GM18502 (cell line): ENCODE results near the gene FARP2.
"Not testable (repeated sequence)": the region's sequence is repeated elsewhere in the genome, so short reads cannot be mapped to it uniquely, and the experiment has no call there.

Experiments used
- ATAC-seq: cut with Tn5 transposase; IDR thresholded peaks from one replicate; pipeline ENCODE4 v1.9.1; 2021; ENCODE audit warnings: mild to moderate bottlenecking; ENCODE audit not compliant: unreplicated experiment, poor library complexity

The FARP2 gene, protein sequence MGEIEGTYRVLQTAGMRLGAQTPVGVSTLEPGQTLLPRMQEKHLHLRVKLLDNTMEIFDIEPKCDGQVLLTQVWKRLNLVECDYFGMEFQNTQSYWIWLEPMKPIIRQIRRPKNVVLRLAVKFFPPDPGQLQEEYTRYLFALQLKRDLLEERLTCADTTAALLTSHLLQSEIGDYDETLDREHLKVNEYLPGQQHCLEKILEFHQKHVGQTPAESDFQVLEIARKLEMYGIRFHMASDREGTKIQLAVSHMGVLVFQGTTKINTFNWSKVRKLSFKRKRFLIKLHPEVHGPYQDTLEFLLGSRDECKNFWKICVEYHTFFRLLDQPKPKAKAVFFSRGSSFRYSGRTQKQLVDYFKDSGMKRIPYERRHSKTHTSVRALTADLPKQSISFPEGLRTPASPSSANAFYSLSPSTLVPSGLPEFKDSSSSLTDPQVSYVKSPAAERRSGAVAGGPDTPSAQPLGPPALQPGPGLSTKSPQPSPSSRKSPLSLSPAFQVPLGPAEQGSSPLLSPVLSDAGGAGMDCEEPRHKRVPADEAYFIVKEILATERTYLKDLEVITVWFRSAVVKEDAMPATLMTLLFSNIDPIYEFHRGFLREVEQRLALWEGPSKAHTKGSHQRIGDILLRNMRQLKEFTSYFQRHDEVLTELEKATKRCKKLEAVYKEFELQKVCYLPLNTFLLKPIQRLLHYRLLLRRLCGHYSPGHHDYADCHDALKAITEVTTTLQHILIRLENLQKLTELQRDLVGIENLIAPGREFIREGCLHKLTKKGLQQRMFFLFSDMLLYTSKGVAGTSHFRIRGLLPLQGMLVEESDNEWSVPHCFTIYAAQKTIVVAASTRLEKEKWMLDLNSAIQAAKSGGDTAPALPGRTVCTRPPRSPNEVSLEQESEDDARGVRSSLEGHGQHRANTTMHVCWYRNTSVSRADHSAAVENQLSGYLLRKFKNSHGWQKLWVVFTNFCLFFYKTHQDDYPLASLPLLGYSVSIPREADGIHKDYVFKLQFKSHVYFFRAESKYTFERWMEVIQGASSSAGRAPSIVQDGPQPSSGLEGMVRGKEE

DNA sequence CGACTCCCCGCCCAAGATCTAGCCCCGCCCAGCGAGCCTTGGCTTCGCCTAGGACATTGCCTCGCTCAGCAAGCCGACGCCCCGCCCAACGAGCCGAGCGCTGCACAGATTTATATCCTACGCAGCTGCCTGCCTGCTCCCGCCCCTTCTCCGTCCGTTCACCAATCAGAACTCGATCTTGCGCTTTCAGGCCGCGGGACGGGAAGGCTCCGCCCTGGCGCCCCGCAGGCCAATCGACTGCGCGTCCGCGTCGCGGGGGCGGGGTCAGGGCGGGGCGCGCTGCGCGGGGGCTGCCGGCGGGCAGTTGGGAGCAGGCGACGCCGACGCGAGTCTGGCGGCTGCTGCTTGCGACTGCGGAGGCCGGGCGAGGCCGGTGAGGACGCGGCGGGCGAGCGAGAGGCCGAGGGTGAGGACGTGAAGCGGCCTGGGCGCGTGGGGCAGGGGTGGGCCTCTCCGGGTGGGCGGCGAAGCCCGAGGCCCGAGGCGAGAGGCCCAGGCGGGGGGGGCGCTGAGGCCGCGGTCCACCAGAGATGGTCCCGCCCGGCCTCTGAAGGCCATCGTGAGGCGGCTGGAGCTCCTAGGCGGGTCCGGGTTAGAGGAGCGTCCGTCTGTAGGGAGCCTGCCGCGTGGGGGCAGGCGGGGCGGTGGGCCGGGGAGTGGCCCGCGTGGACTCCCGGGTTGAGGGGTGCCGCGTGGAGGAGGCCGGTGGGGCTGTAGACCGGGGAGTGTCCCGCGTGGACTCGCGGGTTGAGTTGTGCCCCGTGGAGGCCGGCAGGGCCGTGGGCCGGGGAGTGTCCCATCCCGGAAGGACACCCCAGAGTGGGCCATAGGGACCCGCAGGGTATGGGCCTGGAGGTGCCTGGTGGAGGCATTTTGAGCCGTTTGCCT lies at the start of gene FARP2:
TSS of gene FARP2 (plus strand) at position 303 of the 888 bp plus-strand sequence. CDS start 16,823 bp downstream, outside the sequence.
- ATAC-seq, result peak; percentile 80

DNA sequence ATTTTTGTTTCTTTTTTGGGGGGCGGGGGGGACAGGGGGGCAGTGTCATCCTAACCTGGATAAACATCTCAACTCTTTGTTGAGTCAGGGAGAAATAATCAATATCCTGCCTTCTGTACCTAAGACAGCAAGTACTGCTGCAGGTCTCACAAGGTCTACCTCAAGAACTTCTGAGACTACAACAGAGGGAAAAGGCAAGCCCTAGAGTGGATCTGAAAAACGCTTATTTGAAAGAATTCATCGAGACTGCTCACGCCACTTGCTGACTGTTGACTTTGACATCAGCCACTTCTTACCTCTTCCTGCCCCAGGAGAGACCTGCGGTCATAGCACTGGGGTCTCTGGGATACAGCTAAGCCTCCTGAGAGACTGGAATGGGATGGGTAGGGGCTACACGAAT lies 49.0 kb upstream of the FARP2 start:
- no peak for ATAC-seq

DNA sequence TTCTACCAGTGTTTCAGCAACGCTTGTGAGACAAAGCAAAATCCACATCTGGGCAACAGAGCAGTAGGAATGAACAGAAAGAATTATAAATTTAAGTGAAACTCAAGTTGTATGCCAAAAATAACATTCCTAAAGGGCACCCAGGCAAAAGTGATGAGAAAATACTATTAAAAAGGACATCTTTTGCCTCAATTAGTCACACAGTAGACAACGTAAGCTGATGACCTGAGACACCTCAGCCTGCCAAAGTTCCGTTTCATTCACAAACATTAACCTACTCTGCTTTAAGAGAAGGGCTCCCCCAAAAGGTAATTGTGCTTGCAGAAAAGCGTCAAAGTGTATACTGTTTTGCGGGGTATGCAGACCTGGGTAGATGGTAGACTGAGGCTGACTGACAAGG lies 47.8 kb upstream of the FARP2 start:
- no peak for ATAC-seq

DNA sequence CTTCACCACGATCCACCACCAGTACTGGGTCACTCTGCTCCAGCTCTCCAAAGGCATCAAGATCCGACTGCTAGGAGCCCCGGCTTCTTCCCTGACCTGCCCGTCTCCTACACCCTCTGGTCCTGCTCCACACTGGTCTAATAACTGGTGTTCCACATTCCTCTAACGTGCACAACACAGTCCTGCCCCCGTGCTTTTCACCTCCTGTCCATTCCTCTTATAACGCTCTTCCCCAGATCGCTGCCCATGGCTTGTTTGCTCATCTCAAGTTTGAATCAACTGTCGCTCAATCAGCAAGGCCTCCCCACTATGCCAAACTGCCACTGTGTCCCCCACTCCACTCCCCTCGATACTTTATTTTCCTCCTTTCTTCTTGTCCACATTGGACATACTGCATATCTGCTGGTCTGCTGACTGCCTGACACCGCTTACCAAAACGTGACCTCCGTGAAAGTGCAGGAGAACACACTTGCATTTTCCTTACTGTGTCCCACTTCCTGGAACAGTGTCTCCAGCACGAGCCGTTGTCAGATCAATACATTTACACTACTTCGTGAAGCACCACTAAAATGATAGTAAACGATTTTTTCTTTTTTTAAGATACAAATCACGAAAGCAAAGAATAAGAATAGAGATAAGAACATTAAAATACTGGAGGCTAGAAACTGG lies 47.1 kb upstream of the FARP2 start:
- no peak for ATAC-seq

DNA sequence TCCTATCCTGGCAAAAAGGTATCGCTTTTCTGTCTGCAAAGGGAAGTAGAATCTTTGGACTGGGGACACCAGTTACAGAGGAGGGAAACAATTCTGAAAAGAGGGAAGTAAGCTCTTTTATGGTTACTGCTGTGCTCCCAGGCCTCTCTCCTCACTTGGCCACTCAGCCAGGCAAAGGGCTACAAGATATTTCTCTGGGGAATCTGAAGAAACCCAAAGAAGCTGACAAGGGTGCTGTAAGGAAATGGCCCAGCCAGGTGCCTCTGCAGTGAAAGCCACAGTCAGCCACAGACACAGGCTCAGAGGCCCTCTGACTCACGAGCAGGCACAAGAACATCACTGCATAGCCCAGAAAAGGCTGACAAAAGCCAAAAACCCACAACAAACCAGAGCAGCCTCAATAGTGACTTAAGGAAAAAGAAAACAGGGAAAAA lies 46.4 kb upstream of the FARP2 start:
- ATAC-seq, result peak; percentile 54

DNA sequence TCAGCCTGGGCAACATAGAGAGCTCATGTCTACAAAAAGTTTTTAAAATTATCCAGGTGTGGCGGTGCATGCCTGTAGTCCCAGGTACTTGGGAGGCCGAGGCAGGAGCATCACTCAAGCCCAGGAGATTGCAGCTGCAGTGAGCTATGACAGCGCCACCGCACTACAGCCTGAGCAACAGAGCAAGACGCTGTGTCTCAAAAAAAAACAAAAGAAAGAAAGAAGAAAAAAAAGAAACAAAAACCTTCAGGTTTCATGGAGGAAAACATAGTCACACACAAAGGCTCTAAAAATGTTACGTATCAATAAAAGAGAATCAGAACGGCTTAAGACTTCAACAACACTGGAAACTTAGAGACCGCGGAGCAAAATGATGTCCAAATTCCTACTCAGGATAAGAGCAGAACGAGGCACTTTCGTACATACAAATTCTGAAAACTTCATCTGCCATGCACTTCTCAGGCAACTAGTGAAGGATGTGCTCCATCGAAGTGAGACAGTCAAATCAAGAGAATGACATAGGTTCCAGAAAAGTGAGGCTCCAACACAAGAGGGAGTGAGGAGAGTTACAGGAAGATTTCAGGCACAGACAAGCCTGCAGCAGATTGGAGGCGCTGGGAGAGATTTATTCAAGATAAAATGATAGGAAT lies 45.0 kb upstream of the FARP2 start:
- ATAC-seq, result no peak

DNA sequence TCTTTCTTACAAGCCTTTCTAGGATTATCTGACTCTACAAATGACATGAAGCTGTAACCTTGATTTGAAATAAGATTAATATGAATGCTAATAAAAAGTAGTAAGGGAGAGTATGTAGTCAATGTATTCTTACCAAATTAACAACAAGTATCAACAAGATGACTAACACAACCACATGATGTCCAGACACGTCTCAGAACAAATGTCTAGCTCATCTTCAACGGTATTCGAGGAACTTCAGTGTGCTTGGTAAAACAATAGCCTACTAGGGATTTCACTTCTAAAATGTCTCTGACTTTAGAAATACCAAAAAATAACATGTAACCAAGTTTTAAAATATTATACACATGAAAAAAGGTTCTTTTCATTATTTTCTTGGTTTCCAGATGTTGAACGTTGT lies 44.0 kb upstream of the FARP2 start:
- no peak for ATAC-seq

DNA sequence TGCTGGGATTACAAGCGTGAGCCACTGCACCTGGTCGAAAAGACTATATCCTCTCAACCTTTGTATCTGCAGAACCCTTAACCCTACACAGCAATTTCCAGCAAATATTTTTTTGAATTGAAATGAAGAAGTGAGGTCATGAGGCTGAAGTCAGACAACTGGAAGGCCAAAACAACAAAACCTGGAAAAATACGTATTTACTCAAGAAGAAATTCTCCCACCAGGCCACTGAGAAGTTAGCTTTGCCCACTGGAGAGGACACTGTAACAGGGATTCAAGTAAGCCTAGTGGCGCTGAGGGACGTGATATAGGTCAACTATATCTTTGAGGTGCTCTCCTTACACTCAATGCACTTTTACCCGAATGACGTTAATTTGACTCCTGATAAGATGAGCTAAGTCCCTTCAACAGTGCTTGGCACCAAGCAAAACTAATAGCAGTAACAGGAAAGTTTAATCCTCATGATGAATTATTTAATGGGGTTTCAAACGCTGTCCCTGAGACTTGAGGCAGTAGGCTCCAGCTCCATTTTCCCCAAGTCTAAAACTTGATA lies 42.5 kb upstream of the FARP2 start:
- ATAC-seq, result no peak

DNA sequence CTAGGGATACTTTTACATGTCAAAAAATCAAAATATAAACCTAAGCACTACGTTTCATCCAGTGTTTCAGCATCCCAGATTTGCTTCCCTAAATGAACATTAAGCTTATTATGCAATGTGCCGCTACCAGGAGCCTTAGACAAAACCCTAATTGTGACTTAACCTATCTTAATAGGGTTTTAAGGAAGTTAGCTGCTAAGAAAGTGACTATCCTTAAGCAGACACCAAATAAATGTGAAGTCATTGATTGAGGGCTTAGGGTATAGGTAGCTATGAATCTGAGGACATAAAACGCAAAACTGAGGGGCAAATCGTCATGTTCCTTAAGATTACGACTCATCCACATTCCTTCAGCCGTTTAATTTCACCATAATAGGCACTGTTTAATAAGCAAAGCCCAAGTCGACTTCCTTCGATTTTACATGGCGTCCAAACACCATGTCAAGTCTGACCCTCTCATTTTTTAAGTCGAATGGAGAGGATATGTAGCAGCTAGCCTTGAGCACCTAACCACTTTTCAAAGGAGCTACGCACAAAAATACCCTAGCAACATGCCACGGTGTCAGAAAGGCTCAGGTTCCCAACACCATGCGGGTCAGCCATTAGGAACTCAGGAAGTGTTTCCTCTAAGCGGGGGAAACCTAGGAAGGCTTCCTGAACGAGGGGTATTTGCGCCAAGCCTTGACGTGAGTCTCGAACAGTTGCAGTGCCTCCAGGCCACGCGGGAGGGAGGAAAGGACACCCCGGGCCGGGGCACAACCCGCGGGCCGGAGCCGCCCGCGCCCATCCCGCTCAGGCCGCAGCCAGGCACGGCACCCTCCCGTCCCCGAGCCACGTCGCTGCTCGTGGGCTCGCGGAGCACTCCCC lies 41.6 kb upstream of the FARP2 start:
- no peak for ATAC-seq

DNA sequence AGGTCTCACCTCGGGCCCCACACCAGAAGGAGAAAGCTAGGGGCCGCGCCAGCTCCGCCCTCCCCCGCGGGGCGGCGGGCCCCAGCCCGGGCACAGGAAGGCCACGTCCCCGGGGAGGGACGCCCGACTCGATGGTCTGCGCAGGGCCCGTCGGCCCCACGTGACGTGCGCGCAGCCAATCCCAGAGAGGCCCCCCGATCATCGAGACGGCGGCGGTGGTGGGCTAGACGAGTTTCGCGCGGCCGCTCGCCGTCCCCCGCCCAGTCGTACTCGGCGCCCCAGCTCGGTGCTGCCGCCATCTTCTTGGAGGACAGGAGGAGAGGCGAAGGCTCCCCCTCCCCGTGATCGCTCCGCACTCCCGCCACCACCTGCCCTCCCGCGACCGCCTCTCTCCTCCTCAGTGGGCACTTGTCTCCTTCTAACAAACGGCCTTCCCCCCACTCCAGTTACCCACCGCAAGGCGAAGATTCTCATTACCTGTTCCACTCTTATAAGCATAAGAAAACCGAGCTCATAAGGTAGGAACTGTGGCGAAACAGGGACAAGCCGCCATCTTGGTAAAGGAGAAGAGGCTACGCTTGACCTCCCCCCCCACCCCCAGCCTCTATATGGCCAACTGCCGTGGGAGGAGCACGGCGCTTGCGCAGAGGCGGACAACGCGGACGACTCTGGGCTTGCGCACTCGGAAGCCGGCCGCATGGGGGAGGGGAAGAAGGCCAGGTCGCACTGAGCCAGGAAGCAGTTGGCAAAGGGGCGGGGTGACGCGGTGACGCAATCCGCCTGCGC lies 40.8 kb upstream of the FARP2 start, which contains the start of gene HDLBP:
TSS of gene HDLBP (minus strand) at position 580 of the 786 bp plus-strand sequence. CDS start 48,803 bp downstream, outside the sequence.
- peak; percentile 72 for ATAC-seq

DNA sequence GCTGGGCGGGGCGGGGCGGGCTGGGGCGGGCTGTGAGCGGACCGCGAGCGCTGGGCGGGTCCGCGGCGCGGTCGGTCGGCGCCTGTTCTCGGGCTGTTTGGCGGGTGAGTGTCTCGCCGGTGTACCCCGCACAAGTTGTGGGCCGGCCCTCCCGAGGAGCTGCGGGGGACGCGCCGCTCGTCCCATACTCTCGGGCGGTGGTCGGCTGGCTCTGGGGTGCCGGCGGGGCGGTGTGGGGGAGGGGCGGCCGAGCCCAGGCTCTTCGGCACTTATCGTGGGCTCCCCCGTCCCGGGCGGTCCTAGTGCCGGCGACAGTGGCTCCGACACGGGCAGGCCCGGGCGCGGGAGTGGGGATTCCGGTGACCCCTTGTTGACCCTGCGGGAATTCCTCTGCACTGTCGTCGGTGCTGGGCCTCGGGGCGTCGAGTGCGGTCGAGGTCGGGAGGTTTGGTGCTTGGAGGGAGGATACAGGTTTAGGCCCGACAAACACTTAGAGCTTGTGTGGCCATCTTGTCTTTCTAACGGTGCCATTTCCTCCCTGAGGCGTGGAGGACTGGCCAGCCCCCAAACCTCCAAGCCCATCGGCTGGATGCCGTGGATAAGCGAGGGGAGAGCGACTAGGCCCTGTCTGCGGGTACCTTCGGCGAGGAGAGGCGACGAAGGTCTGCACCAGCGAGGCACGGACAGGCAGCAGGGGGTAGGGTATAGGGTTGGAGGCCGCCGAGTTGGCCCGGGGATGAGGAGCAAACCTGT lies 40.0 kb upstream of the FARP2 start, which contains the start of gene SEPTIN2:
TSS of gene SEPTIN2 (plus strand) at position 47 of the 753 bp plus-strand sequence. CDS start 8,308 bp downstream, outside the sequence.
- peak; percentile 43 for ATAC-seq

DNA sequence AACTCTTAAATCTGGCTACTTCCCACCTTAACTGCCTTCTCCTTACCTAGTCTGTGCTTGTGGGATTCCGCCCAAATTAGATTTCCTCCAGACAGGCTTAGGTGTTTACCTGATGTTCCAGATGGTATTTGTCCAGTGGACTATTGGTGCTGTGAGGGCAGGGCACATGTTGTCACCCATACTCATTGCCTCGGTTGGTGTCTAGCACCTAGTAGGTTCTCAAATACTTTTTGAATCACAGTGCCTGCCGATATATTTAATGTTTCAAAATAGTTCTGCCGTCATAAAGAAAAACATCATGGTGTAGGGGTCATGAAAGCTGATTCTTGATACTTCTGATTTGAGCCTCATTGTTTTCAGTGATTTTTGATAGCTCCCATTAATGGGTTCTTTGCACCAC lies 39.3 kb upstream of the FARP2 start:
- no peak for ATAC-seq

DNA sequence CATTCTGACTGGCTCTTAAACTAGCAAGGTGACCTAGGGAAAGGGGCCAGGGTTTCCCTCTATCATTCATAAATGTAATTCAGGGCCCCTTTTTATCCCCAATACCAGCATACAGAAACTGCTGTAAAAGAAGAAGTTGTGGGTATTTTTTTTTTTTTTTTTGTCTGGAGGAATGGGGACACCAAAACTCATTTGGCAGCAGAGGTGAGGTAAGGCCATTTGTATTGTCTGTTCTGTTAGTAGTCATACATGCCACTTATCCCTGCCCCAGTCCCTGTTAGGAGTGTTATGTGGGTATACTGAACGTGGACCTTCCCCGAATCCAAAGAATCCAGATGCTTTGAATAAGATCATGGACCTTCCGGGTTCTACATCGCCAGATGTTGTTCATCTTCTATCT lies 38.7 kb upstream of the FARP2 start:
- ATAC-seq, result no peak

DNA sequence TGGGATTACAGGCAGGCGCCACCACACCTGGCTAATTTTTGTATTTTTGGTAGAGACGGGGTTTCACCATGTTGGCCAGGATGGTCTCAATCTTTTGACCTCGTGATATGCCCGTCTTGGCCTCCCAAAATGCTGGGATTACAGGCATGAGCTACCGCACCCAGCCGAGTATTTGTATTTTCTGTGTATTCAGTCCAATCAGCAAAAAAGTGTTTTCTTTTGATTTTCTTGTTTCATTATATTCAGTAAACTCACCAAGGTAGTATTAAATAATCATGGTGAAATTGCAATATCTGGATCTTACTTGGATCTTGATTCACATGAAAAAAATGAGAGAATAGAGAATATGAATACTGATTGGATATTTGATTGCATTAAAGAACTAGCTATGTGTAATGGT lies 37.3 kb upstream of the FARP2 start:
- ATAC-seq, result not testable (repeated sequence)

DNA sequence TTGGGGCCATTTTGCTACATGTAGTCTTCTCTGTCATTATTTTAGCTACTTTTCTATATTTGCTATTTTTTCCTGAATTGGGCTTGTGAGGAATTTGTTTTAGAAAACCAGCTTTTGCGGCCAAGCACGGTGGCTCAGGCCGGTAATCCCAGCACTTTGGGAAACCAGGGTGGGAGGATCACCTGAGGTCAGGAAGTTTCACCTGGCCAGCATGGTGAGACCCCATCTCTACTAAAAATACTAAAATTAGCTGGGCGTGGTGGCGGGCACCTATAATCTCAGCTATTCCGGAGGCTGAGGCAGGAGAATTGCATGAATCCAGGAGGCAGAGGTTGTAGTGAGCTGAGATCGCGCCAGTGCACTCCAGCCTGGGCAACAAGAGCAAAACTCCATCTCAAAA lies 35.7 kb upstream of the FARP2 start:
- no peak for ATAC-seq

DNA sequence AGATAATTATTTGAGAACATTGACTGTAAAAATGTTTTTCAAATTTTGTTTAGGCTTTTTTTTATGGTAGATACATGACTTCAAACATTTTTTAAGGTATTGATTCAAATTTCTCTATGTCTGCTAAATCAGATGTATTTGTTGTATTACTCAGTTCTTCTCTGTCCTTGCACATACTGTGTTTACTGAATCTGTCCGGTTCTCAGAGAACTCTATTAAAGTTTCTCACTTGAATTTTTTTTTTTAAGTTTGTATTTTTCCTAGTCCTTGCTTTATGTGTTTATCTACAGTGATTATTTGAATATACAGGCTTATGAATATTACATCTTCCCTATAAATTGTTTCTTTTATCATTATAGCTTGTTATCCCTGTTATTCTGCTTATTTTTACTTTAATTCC lies 35.1 kb upstream of the FARP2 start:
- ATAC-seq, result no peak
